GM20431 (cell line): ENCODE data around the gene CRYBG1.
"Not testable (repeated sequence)": the region's sequence is repeated elsewhere in the genome, so short reads cannot be mapped to it uniquely, and the experiment has no call there.

Experiments used
- in situ Hi-C: fragments of 300-500 bp; cut with MseI, MboI; formaldehyde crosslinking; loops from one replicate; pipeline ENCODE4 v1.15.0; 2020; ENCODE audit warnings: low sequenced_read_pairs; ENCODE audit not compliant: unreplicated experiment

CRYBG1 gene

DNA sequence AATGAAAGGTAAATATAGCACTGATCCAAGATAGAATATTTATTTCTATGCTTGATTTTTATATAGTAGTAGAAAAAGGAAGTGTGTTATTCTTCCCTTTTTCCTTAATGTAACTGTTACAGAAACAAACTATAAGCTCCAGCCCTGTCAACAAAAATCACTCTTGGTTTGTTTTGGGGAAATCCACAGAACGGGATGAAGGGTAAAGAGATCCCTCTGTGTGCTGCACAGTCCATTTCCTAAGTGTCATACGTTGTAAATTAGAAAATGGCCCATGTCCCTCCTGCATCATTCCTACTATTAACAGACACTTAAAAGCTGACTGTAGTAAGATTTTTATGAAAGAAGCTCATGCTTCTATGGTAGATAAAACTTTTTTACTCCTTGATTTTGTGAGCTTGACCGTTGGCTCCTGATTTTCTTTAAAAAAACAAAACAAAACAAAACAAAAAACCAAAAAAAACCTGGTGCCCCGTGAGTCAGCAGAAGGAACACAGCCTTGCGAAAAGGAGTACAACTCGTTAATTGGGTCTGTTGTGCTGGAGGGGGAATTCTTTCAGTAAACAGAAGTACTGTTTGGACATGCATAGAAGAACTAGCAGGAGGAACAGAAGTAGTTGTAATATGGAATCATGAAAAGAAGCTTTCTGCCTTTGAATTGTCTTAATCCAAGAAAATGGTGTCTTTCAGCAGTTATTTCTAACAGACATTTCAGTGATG, 201.3 kb downstream of the CRYBG1 start:
- in situ Hi-C loops = loop anchor here (10.0 to 25.0 kb wide), 2 partner anchors 117 to 225 kb away; partner anchors contain the start of gene ATG5

- in situ Hi-C loops = loop anchor here (10.0 to 25.0 kb wide), 2 partner anchors 119 to 226 kb away; partner anchors contain the start of gene ATG5
These were observed 203.1 kb downstream of the CRYBG1 start for GRCh38 chr6:106563614-106564013.

DNA sequence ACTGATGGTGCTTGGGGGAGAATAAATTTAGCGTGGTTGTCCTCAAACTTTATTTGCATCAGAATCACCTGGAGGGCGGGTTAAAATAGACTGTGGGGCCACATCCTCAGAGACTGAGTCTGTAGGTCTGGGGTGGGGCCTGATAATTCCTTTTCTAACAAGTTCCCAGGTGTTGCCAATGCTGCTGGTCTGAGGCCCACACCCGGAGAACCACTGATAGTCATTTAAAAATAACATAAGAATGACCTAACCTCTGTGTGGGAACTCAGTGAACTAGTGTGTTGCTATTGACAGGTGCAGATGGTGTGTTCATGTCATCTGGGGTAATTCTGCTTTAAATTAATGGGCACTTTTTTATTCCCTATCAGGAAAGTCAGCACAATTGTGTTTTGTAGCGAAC, 204.0 kb downstream of the CRYBG1 start:
- in situ Hi-C loops = loop anchor here (10.0 to 25.0 kb wide), 2 partner anchors 120 to 227 kb away; partner anchors contain the start of gene ATG5

DNA sequence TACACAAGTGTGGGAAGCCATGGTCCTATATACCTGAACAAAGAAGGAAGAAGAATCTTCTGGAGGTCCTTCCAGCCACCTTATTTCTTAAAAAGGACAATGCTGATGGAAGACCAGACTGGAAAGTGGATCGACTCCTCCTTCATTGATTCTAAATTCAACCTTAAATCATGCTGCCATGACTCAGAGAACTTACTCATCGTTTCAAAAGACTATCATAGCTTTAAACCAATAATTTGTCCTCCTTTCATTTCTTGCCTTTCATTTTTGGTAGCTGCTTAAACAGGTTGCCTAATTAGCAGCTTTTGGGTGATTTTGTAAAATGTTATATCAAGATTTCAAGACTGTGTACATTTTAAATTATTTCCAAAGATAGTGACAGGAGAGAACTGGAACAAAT, 208.0 kb downstream of the CRYBG1 start:
- in situ Hi-C loops = loop anchor here (10.0 to 25.0 kb wide), 2 partner anchors 124 to 231 kb away; partner anchors contain the start of gene ATG5

GRCh38 chr6:106569428-106569827, 208.9 kb downstream of the CRYBG1 start:
- in situ Hi-C loops = loop anchor here (10.0 to 25.0 kb wide), 2 partner anchors 125 to 232 kb away; partner anchors contain the start of gene ATG5

- in situ Hi-C loops = loop anchor here (25.0 kb wide), 1 partner anchor 235 kb away; the partner anchor contains the start of gene ATG5
These were observed 211.9 kb downstream of the CRYBG1 start for GRCh38 chr6:106572436-106572835.

- in situ Hi-C loops = loop anchor here (25.0 kb wide), 1 partner anchor 236 kb away; the partner anchor contains the start of gene ATG5
These were observed 212.5 kb downstream of the CRYBG1 start for GRCh38 chr6:106572875-106573585.

DNA sequence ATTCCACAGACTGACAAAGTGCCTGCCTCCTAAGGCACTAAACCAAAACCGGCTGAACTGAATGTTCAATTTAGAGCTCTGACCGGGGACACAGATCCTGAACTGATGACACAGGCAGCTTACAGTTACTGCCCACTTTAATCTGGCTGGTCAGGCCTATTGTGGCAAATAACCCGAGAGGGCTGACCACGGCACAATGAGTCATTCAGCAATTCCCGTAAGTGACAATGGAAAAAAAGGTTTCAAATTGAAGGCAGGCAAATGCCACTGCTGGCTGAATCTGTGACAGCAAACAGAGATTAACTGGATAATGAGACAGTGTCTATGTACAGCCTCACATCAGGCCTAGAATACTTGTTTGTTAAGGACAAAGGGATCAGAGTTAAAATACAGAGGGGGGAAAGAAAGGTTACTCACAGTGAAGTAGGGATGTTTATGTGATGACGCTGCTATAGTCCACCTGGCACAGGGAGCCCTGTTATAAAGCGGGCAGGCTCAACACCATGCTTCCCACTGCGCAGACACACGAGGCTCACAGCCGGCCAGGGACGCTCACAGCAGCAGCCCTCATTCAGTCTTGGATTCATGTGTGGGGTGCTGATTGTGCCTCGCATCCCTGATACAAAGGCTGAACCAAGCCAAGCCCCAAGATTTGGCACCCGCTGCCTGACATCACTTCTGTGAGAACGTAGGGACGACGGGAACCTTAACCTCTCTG, 214.4 kb downstream of the CRYBG1 start:
- in situ Hi-C loops = loop anchor here (25.0 kb wide), 1 partner anchor 238 kb away; the partner anchor contains the start of gene ATG5

DNA sequence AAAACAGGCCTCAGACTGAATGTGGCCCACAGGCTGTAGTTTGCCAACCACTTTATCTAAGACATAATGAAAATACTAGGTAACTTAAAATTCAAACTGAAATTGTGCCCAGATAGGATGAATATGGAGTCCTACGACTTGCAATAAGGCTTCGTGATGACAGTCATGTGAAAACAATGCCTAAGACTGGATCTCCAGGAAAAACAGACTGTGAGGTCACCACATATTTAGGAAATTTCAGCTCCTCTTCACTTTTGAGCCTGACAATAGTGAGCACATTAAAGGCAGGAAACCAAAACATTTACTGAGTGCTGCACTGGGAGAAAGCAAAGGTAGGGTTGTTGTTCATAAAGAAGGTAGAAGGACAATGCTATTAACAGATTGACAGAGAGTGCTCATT, 218.8 kb downstream of the CRYBG1 start:
- in situ Hi-C loops = no loop called here

GRCh38 chr6:106581468-106581867, 221.0 kb downstream of the CRYBG1 start:
- in situ Hi-C loops = no loop called here

DNA sequence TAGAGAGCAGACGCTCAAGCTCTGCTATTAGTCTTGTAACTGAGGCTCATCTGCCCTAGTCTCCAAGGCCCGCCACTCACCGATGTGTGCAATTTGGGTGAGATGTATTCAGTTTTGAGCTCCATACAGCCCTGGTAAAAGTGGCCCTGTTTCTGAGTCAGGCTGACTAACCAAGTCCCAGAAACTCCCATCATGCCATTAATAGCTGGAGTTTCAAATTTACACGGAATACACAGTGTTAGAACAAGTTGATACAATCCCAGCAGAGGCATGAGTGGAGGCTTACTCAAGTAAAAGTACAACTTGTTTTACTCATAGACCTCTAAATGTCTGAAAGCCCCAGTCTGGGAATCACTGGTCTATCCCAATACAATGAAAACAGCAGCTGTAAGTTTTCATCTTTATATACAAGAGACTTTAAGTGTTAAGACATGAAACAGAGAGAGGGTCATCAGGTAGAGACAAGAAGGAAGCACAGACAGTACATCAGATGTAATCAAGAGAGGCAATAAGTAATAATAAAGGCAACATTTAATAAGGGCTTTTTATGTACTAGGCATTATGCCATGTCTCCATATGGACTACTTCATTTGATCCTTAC, 226.4 kb downstream of the CRYBG1 start:
- in situ Hi-C loops = no loop called here

DNA sequence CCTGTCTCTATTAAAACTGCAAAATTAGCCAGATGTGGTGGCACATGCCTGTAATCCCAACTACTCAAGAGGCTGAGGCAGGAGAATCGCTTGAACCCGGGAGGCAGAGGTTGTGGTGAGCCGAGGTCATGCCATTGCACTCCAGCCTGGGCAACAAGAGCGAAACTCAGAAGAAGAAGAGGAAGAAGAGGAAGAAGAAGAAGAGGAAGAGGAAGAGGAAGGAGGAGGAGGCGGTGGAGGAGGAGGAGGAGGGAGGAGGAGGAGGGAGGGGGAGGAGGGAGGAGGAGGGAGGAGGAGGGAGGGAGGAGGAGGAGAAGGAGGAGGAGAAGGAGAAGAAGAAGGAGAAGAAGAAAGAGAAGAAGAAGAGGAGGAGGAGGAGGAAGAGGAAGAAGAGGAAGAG, 228.4 kb downstream of the CRYBG1 start:
- in situ Hi-C loops = not testable (repeated sequence)

- in situ Hi-C loops = no loop called here
These were observed 230.8 kb downstream of the CRYBG1 start for GRCh38 chr6:106591111-106591825.

DNA sequence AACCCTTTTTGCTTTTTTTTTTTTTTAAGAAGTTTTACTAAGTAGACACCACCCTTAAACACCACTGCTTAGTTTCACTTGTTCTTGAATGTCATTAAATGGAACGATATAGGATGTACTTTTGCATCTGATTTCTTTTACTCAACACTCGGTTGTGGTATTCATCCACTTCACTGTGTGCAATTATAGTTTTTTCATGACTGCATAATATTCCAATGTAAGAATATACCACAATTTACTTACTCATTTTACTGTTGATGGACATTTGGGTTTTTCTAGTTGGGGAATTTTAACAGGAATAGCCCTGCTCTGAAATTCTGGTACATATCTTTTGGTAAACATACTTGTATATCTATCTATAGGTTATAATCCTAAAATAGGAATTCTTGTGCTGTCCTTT, 238.9 kb downstream of the CRYBG1 start:
- in situ Hi-C loops = no loop called here

GRCh38 chr6:106600329-106600728, 239.8 kb downstream of the CRYBG1 start:
- in situ Hi-C loops = loop anchor here (25.0 kb wide), 1 partner anchor 387 kb away; no protein-coding TSS in a partner anchor

GRCh38 chr6:106608080-106608668, 247.7 kb downstream of the CRYBG1 start:
- in situ Hi-C loops = loop anchor here (25.0 kb wide), 1 partner anchor 379 kb away; no protein-coding TSS in a partner anchor

GRCh38 chr6:106609699-106610098, 249.2 kb downstream of the CRYBG1 start:
- in situ Hi-C loops = loop anchor here (25.0 kb wide), 1 partner anchor 378 kb away; no protein-coding TSS in a partner anchor

DNA sequence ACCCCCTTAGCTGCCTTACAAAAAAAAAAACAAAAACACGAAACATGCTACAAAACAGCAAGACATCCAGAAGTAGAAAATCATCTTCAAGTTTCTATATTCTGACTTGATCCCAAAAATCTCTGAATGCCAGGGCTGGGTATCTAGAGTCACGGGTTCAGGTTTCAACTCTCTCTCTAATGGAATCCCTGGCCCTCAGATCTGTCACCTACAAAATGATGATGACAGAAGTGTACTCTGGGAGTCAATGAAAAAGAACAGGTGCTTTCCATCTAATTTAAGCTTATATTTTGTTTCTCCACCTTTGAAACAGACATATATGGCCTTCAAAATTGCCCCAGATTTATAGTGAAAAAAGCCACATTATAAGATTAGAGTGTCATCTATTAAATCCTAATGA, 250.5 kb downstream of the CRYBG1 start:
- in situ Hi-C loops = loop anchor here (25.0 kb wide), 1 partner anchor 376 kb away; no protein-coding TSS in a partner anchor
